HK-2 (cell line): ENCODE results near the gene ST3GAL6.

ENCODE experiments used
- DNase-seq: peaks from one replicate; pipeline ENCODE4 v3.0.0-alpha.2; 2018; ENCODE audit not compliant: unreplicated experiment

Gene ST3GAL6, protein sequence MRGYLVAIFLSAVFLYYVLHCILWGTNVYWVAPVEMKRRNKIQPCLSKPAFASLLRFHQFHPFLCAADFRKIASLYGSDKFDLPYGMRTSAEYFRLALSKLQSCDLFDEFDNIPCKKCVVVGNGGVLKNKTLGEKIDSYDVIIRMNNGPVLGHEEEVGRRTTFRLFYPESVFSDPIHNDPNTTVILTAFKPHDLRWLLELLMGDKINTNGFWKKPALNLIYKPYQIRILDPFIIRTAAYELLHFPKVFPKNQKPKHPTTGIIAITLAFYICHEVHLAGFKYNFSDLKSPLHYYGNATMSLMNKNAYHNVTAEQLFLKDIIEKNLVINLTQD

DNA sequence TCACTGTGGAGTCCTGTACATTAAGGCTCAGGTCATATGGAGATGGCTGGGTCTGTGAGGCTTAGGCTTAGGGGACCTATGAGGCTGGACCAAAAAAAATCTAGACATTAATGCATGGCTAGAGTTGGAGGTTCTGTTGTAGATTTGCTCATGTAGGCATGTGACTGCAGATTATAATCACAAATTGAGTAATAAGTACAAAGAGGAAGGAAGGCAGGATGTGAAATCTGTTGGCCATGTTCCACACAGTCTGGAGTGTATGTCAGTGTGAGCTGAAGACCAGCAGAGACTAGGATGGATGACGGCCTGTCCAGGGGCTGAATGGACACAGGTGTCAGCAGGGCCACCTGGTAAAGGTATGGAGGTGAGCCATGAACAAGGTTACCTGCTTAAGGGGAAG is at the start of gene ST3GAL6:
Gene ST3GAL6 (plus strand): TSS at position 265 of the 400 bp plus-strand sequence. CDS start 5,101 bp downstream, outside the sequence.
- DNase-seq = no peak

DNA sequence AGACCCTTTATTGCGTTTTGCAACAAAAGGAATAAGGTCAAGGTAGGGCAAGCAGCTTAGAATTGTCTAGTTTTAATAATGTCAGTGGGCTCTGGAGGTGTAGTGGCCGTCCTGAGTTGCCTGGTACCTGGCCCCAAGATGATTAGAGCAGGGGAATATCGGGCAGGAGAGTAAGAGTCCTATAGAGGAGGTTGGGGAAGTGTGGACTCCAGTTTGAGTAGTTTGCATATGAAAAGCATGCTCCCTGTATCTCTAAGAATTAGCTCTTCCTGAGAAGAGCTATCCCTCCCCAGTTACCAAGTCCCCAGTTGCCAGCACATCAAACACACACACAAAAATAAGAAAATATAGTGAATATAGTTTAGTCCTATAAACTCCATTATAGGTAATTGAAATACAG is 49.2 kb upstream of the ST3GAL6 start:
- DNase-seq = no peak

GRCh38 chr3:98717584-98717983 is 45.6 kb upstream of the ST3GAL6 start:
- no peak for DNase-seq

DNA sequence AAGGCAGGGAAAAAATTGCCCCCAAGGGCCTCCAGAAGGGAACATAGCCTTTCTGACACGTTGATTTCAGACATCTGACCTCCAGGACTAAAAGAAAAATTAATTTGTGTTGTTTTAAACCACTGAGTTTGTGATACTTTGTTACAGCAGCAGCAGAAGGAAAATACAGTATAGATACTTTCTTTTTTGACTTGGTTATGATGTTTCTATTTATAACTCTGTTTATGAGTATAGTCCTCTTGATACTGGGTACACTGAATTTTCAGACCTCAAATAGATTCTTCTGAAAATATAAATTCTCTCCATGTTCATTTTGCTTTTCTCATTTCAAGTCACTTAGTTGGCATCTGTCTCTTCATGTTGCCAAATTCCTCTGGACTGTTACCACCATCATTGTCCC is 44.4 kb upstream of the ST3GAL6 start:
- no peak for DNase-seq

DNA sequence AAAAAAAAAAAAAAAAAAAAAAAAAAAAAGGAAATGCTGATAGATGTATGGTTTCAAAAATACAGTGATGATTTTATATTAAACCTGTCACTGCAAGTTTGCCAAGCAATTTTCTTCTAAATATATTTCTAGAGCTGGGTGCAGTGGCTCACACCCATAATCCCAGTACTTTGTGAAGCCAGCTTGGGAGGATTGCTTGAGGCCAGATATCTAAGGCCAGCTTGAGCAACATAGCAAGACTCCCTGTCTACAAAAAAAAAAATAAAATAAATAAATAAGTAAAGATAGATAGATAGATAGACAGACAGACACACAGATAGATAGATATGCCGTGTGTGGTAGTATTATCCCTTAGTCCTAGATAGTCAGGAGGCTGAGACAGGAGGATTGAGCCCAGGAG is 41.4 kb upstream of the ST3GAL6 start:
- no peak for DNase-seq

DNA sequence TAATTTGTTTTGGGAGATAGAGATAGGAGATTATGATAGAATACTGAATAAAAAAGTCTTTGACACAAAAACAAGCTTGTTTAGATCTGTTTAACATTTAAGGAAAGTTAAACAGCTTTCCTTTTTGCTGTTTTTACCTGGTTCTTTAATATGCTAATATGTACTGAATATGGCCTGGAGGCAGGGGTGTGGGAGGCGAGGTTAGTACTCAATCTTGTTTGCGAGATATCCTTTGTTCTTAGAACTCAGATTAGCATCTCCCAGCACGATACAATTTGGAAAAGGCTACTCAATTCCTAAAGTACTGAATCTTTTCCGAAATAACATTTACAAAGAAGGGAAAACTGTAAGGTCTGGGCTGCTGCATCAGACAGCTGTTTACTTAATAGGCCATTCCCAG is 40.8 kb upstream of the ST3GAL6 start:
- DNase-seq = no peak

- no peak for DNase-seq
Observed at GRCh38 chr3:98725352-98725751, 37.8 kb upstream of the ST3GAL6 start.

DNA sequence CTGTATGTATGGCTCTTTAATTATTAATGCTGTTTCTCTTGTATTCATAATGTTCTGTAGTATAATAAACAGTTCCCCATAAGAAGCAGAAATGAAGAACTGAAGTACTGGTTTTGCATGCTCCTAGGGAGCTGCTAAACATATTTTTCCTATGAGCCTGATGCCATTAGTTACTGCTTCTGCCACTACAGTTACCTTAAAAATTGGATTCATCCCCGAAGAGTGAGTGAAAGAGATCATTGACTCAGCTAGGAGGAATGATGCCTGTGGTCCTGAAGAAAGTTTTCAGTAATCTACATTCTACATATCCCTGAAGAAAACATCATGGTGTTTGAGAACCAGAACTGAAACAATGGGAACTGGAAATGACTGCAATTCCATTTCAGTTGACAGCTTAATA is 37.1 kb upstream of the ST3GAL6 start:
- no peak for DNase-seq

DNA sequence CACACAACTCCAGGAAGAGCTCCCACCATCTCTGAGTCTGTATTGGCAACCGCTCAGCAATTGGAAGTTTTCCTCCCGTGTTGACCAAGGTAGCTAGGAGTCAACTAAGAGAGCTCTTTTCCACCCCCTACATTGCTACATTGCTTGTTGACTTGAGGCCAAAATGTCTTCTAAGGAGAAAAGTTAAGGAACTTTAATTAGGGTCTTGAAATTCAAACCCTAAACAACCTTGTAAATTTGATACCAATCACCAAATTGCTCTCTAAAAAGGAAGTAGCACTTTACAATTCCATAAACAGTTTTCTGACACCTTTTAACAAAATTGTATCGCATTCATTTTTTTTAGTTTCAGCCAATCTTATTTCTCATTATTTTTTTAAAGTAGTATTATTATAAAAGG is 35.5 kb upstream of the ST3GAL6 start:
- no peak for DNase-seq

DNA sequence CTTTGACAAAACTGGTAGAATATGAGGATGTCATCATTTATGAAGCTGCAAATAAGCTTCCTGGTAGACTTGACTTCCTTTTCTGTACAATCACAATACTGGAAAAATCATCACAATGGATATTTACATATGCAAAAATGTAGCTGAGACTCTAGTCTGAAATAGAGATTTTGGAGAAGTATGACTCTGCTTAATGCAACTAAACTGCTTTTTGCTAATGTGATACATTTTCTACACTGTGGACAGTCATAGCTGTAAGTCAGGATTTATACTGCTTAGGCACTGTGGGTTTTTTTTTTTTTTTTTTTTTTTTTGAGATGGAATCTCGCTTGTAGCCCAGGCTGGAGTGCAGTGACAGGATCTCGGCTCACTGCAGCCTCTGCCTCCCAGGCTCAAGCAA is 34.5 kb upstream of the ST3GAL6 start:
- DNase-seq = no peak

GRCh38 chr3:98730338-98730737 is 32.8 kb upstream of the ST3GAL6 start:
- DNase-seq = peak; percentile 5

DNA sequence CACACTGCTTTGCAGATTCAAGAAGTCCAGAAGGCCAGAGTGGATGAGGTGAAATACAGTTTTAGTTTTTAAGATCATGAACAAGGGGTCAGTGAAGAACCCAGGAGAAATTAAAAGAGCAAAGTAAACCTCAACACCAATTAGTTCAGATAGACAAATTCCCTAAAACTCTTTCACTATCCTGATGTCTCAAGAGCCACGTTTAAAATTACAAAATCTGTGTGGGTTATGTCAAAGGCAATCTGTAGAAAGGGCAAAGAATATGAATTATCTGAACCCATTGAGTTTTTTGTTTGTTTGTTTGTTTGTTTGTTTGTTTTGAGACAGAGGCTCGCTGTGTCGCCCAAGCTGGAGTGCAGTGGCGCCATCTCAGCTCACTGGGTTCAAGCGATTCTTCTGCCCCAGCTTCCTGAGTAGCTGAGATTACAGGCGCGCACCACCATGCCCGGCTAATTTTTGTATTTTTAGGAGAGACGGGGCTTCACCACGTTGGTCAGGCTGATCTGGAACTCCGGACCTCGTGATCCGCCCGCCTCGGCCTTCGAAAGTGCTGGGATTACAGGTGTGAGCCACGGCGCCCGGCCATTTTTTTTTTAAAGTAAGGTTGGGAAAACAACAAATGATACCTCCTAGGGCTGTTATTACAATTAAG is 32.1 kb upstream of the ST3GAL6 start:
- no peak for DNase-seq

DNA sequence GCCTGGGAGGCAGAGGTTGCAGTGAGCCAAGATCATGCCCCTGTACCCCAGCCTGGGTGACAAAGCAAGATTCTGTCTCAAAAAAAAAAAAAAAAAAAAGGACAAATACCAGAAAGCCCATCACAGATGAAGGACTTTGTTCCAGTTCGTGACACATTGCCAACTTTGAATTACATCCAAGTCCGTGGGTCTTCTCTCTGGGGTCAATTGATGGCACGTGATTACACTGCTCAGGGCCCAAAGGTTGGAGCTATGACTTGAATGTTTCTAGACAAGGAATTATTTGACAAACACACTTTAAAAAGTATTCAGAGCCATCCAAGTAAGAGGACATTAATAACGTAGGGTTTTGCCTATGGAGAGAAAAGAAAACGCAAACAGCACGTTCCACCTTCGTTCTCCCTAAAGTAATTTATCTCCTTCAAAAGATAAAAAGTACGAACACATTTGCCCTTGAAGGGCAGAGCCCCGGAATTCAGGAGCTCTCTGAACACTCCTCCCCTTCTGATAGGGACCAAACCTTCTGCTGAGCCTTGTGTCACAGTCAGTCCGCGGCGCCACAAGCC is 31.3 kb upstream of the ST3GAL6 start:
- DNase-seq = no peak

GRCh38 chr3:98732286-98733052 is 30.7 kb upstream of the ST3GAL6 start:
- DNase-seq = peak; percentile 61

GRCh38 chr3:98733053-98733811 is 29.9 kb upstream of the ST3GAL6 start:
- DNase-seq = peak; percentile 47

DNA sequence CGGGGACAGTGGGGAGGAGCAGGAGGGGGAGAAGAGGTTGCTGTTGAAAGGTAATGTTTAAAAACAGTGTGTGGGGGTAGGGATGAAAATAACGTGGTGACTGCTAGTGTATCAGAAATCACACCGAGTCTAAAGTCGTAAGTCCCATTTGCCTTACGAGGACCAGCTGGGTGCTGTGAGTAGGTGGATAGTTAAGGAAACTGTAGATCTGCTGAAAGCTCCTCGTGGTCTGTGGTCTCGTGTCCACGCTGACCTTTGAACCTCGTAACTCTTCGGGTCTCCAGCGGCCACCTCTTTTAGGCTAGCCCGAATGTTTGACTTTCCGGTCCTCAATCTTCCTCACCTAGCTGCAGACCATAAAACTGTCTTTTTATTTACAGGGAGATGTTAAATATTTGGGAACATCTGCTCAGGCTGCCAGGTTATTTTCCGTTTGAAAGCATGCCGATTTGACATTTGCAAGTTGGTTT is 29.3 kb upstream of the ST3GAL6 start:
- no peak for DNase-seq

DNA sequence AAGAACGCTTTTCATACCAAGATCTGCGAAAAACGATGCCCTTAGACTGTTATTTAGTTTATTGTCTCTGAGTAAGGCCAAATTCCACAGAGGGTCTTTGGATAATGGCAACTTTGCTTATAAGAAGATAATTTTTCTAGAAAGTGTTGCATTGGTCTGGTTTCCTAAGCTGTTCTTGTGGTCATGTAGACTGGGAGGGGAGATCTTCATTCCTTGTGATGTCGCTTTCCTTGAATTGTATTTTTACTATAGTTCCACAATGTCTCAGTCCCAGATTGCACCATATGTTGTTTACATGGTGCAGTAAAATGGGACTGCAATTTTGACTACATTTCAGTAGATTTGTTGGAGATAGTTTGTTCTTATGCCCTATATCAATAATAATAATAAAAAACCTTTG is 28.8 kb upstream of the ST3GAL6 start:
- no peak for DNase-seq

DNA sequence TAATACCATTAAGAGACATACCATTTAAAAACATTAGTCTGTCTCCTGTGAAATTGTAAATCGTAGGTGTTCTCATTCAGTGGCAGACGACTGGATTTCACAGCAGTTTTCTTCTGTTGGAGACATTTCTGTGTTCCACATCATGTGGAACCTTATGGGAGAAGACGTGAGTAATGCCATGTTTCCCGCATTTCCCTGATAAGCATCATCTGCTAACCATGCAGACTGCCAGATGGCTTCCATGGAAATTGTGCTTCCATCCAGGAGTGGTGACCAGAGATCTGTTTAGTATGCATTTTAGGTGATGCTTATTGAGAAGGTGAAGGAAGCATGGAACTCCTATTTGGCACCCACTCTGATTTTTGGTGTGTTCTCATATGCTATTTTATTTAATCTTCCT is 28.4 kb upstream of the ST3GAL6 start:
- DNase-seq = no peak

DNA sequence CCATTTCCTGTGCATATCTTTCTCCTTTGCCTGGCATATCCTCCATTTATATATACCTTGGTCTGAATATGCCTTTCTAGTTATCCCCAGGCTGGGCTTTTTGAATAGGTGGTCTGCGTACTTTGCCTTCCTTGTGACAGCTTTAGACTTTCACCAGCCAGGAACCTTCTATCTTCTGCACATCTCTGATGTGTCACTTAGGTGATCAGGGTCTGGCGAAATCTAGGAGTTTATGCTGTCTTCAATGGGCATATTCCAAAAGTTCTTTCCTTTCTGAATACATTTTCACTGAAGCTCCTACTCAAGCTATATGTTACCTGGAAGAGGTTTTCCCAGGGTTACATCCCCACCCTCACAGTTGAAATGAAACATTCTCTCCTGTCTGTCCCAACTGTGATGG is 27.8 kb upstream of the ST3GAL6 start:
- no peak for DNase-seq

DNA sequence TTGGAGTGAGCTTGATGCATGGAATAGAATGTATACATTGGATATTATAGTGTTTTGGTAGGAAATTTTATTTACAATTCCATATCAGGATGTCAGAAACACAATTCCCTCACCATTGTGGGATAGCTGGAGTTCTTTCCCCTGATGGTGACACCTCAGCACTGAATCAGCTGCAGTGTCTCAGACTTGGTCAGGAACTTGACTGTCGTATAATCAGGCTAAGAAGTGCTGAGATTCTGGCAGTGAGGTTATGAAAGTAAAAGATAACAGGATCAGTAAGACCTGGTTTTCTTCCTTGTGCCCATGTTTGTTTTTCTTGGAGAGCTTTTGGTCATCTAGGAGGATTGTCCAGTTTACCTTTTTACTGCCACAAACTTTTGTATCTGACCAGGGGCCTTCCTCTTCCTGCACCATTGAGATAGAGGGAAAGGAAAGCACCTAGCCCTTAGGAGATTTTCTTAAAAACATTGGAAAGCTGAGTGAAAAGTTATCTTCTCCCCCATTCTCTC is 27.3 kb upstream of the ST3GAL6 start:
- no peak for DNase-seq

- DNase-seq = no peak
Observed at GRCh38 chr3:98737301-98737700, 25.8 kb upstream of the ST3GAL6 start.
